ENCODE measurements around the gene RASSF4. TPM values are rescaled to one million over a fixed set of nuclear protein-coding genes. Genes with fewer than 3 reads are reported as not detected.

Gene RASSF4, protein sequence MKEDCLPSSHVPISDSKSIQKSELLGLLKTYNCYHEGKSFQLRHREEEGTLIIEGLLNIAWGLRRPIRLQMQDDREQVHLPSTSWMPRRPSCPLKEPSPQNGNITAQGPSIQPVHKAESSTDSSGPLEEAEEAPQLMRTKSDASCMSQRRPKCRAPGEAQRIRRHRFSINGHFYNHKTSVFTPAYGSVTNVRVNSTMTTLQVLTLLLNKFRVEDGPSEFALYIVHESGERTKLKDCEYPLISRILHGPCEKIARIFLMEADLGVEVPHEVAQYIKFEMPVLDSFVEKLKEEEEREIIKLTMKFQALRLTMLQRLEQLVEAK
- total RNA-seq, result 4.6 and 14.3 TPM in 2 replicates

DNA sequence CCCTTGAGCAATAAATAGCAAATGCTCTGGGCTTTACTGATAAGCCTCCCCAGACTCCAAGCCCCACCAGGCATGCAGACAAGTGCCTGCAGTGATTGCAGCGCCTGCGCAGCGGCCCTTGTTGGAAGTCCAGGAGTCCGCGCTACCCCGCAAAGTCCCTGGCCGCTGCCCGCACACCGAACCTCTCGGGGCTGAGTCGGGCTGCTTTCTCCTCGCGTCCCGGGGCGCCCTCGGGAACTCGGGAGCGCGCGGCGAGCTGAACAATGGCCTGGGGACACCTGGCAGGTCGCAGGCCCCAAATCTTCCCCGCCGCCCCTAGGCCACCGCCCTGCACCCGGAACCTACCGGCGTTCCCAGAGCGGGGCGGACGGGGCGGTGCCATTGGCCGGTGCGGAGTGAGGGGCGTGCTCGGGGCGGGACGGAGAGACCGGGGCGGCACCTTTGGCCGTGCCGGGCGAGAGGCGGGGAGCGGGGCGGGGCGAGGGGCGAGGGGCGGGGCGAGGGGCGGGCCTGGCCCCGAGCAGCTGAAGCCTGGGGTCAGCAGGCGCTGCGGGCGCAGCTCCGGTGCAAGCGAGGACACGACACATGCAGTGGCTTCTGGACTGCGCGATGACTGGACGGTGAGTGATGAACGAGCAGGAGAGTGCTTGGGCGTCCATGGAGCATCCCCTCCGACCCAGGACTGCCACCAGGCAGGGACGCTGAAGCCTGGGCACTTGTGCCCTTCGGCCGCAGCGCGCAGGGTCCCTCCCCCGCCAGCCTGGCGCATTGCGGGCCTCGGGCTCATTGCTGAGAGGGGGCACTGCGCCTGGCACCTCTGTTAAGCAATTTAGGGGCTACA lies at the start of gene RASSF4:
Gene RASSF4, plus strand, starts transcription at position 556 of the 841 bp plus-strand sequence. CDS start 10,401 bp downstream, outside the sequence.

DNA sequence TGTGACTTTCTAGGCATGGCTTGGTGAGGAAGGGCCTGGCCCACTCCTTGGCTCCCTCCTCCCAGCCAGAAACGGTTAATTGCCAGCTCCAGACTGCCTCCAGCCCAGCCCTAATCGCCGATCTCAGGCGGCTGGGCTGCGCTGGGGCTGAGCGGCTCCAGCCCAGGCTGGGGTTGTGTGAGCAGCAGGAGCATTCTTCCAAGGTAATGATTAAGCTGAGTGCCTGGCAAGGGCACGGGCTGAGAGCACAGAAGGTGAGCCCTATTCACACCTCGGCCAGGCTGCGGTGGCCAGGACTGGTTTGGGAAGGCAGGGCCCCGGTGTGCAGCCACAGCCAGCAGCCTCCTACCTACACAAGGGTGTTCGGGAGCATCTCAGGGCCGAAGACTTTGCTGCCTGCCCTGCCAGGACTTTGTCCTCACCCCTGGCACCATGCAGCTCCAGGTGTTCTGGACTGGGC lies 48.5 kb upstream of the RASSF4 start, which contains the start of gene TMEM72:
Gene TMEM72, plus strand, starts transcription at position 257 of the 460 bp plus-strand sequence. Its CDS starts 176 bp downstream, at position 433.

DNA sequence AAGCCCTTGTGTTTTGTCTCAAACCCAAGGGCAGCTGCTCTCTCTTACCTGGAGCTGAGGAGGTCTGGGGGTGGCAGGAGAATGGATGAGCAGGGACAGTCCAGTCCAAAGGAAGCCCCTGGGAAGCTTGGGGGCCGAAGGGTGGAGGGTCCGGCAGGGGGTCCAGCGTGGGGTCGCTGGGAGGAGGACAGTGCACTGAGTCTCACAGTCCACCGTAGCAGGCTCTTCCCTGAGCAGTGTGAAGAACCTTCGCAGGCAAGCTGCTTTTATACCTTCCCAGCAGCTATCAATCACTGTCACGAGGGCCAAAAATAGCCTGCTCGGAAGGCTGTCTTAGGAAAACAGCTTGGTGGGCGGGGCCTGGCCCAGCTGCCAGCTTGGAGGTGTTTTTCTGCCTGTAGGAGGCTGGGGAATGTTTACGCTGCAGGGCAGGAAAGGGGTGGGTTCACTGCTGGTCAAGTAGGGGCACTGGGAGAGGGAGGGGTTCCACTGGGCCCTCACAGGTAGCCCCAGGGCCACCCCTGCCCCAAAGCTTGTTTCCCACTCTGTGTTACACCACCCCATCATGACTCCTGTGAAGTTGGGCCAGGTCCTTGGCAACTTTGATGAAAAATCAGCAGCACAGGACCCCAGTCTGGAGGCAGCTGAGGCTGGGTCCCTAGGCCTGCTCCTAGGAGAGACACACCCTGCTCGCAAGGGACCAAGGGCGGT lies 19.1 kb downstream of the RASSF4 start, which contains the start of gene DEPP1:
Gene DEPP1, minus strand, starts transcription at position 240 of the 711 bp plus-strand sequence. CDS start 779 bp downstream, outside the sequence.

DNA sequence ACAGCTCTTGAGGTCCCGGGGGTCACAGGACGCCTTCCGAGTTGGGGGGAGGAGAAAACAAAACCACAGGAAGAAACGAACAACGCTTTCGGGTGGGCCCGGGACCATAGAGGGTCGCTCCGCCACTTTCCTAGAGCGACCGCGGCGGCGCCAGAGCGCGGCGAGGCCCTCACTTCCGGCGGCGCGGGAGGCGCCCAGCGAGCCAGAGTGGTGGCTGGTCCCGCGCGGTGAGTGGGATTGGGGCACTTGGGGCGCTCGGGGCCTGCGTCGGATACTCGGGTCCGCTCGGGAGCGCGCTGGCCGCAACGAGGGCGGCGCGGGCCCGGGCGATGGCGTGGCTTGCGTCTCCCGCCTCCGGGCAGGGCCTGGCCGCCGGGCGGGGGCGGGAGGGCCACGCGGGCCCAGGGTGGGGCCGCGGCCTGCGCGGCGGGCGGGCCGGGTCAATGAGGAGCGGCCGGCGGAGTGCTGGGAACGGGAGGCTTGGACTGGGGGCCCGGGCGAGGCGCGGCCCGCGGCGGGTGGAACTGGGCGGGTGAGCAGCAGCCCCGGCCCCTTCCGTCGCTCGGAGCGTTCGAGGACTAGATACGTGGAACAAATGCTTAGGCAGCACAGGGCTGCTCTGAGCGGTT lies 41.3 kb downstream of the RASSF4 start, which contains the start of gene ZNF22:
Gene ZNF22, plus strand, starts transcription at position 172 of the 629 bp plus-strand sequence. CDS start 2,446 bp downstream, outside the sequence.

Other genes starting within 250 kb of the RASSF4 start
- gene TMEM72, start 48.5 kb upstream of the RASSF4 start, total RNA-seq, result not detected in 2 replicates
- 237 and 266 TPM in 2 replicates for gene DEPP1, start 19.0 kb downstream of the RASSF4 start, total RNA-seq
- 36.1 and 38.2 TPM in 2 replicates for gene ZNF22, start 41.1 kb downstream of the RASSF4 start, total RNA-seq

All from endothelial cell of coronary artery (primary cell).